OCI-LY3 (cell line): Measurements from ENCODE around the gene GCNT2.
"Not testable (repeated sequence)": the region's sequence is repeated elsewhere in the genome, so short reads cannot be mapped to it uniquely, and the experiment has no call there.

Experiments
- H2AFZ ChIP-seq: fragments of 200-600, 300-600 bp; shearing (Covaris generic); 2 replicates; pipeline ENCODE4 v1.6.0; 2014; ENCODE audit warnings: antibody characterized with exemption, low read depth, low read length
- H3K27ac ChIP-seq: fragments of 200-600, 300-600 bp; sonication (generic); 2 replicates; pipeline ENCODE4 v1.5.1; 2014; ENCODE audit warnings: mild to moderate bottlenecking, low read length, moderate library complexity, mixed read lengths
- H3K27me3 ChIP-seq: fragments of 200-600, 300-600 bp; sonication (generic); 2 replicates; pipeline ENCODE4 v1.6.1; 2014; ENCODE audit warnings: low read depth, low read length, mixed read lengths
- H3K36me3 ChIP-seq: fragments of 200-600, 300-600 bp; sonication (generic); replicated peaks from 2 replicates; pipeline ENCODE3; 2014; ENCODE audit warnings: low read depth, low read length, mixed read lengths
- H3K4me1 ChIP-seq: fragments of 300-600, 200-600 bp; sonication (generic); 2 replicates; pipeline ENCODE4 v1.6.1; 2014; ENCODE audit warnings: low read length, mixed read lengths
- H3K4me2 ChIP-seq: fragments of 200-600, 300-600 bp; sonication (generic); 2 replicates; pipeline ENCODE4 v1.6.1; 2014; ENCODE audit warnings: low read length, mixed read lengths
- H3K4me3 ChIP-seq: fragments of 300-600, 200-600 bp; sonication (generic); 2 replicates; pipeline ENCODE4 v1.5.1; 2014; ENCODE audit warnings: antibody characterized with exemption, mild to moderate bottlenecking, low read length, moderate library complexity
- H3K79me2 ChIP-seq: fragments of 300-600, 200-600 bp; shearing (Covaris generic); 2 replicates; pipeline ENCODE4 v1.6.1; 2014; ENCODE audit warnings: mild to moderate bottlenecking, low read length, mixed read lengths
- H3K9ac ChIP-seq: fragments of 300-600, 200-600 bp; shearing (Covaris generic); 2 replicates; pipeline ENCODE4 v1.6.0; 2014; ENCODE audit warnings: mild to moderate bottlenecking, low read length, moderate library complexity
- H3K9me3 ChIP-seq: fragments of 200-600, 300-600 bp; shearing (Covaris generic); 2 replicates; pipeline ENCODE4 v1.6.1; 2014; ENCODE audit warnings: low read length, mixed read lengths; ENCODE audit not compliant: insufficient read depth
- H4K20me1 ChIP-seq: fragments of 200-600, 300-600 bp; sonication (generic); 2 replicates; pipeline ENCODE4 v1.6.1; 2016; ENCODE audit warnings: low read length, mixed read lengths; ENCODE audit not compliant: insufficient read depth
- CTCF ChIP-seq: fragments of 200-600, 300-600 bp; sonication (generic); IDR thresholded peaks from 2 replicates; pipeline ENCODE4 v1.5.1; 2014; ENCODE audit warnings: antibody characterized with exemption, low read length, low read depth
- EZH2phosphoT487 ChIP-seq: fragments of 200-600 bp; shearing (Covaris generic); IDR thresholded peaks from 2 replicates; pipeline ENCODE4 v1.6.1; 2018; ENCODE audit warnings: antibody characterized with exemption, mixed run types, low read depth

The GCNT2 gene

GRCh38 chr6:10598084-10598960 lies 77.2 kb downstream of the GCNT2 start:
- H4K20me1 ChIP-seq = peaks cover 40% of the 10 kb centered on the region

GRCh38 chr6:10599046-10599445 lies 77.9 kb downstream of the GCNT2 start:
- H3K36me3 ChIP-seq = no peaks in the 10 kb centered on the region
- no peak overlapping the region for H3K4me2 ChIP-seq
- peaks cover 35% of the 10 kb centered on the region for H4K20me1 ChIP-seq
- no peak overlapping the region for H3K9ac ChIP-seq
- H2AFZ ChIP-seq = no peak overlapping the region
- H3K4me1 ChIP-seq = peaks cover 19% of the 10 kb centered on the region
- H3K27me3 ChIP-seq = no peaks in the 10 kb centered on the region
- peaks cover 34% of the 10 kb centered on the region for H3K79me2 ChIP-seq
- TF ChIP-seq CTCF (no peak), EZH2phosphoT487 (no peak)
- no peak overlapping the region for H3K4me3 ChIP-seq
- H3K27ac ChIP-seq = no peak overlapping the region
- no peaks in the 10 kb centered on the region for H3K9me3 ChIP-seq

More at GRCh38 chr6:10598084-10598960, 77.2 kb downstream of the GCNT2 start:
- H3K27ac ChIP-seq = no peak overlapping the region
- H3K4me2 ChIP-seq = no peak overlapping the region
- TF ChIP-seq EZH2phosphoT487 (no peak), CTCF (no peak)
- no peaks in the 10 kb centered on the region for H3K36me3 ChIP-seq
- H3K9me3 ChIP-seq = no peaks in the 10 kb centered on the region
- peaks cover 39% of the 10 kb centered on the region for H3K79me2 ChIP-seq
- H3K4me1 ChIP-seq = peaks cover 23% of the 10 kb centered on the region
- no peaks in the 10 kb centered on the region for H3K27me3 ChIP-seq
- H2AFZ ChIP-seq = no peak overlapping the region
- H3K9ac ChIP-seq = no peak overlapping the region
- H3K4me3 ChIP-seq = no peak overlapping the region

DNA sequence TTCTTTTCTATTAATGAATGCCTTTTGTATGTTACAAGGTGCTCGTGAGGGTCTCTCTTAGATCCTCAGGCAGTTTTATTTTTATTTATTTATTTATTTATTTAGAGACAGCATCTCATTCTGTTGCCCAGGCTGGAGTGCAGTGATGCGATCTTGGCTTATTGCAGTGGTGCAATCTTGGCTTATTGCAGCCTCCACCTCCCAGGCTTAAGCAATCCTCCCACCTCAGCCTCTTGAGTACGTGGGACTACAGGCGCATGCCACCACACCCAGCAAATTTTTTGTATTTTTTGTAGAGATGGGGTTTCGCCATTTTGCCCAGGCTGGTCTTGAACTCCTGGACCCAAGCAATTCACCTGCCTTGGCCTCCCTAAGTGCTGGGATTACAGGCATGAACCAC lies 79.5 kb downstream of the GCNT2 start:
- H3K9ac ChIP-seq, H3K27ac ChIP-seq, H3K36me3 ChIP-seq, H2AFZ ChIP-seq, H3K4me3 ChIP-seq, H3K4me1 ChIP-seq, H3K4me2 ChIP-seq, H3K27me3 ChIP-seq, H3K9me3 ChIP-seq: not testable (repeated sequence)
- Histone ChIP-seq H4K20me1 (peaks cover 25% of the 10 kb centered on the region), H3K79me2 (peaks cover 25% of the 10 kb centered on the region)

DNA sequence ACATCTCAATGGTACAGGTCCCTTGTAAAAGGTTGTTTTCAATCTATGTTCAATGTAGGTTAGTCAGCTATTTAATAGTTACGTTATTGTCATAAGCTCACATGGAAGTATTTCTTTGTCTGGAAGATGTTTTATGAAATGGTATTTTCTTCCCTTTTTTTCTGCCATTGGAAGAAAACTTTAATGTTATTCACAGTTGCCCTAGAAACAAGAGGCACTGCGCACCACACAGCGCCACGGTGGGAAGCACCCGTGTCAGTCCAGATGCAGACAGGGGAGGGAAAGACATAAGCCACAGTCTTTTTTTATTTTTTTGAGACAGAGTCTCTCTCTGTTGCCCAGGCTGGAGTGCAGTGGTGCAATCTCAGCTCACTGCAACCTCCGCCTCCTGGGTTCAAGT lies 82.1 kb downstream of the GCNT2 start:
- TF ChIP-seq EZH2phosphoT487 (no peak), CTCF (no peak)
- peaks cover 7% of the 10 kb centered on the region for H3K79me2 ChIP-seq
- no peaks in the 10 kb centered on the region for H3K36me3 ChIP-seq
- H3K27ac ChIP-seq = no peak overlapping the region
- no peak overlapping the region for H3K9ac ChIP-seq
- no peak overlapping the region for H2AFZ ChIP-seq
- H3K27me3 ChIP-seq = no peaks in the 10 kb centered on the region
- no peaks in the 10 kb centered on the region for H3K4me1 ChIP-seq
- H3K4me3 ChIP-seq = no peak overlapping the region
- peaks cover 18% of the 10 kb centered on the region for H4K20me1 ChIP-seq
- H3K9me3 ChIP-seq = no peaks in the 10 kb centered on the region
- H3K4me2 ChIP-seq = no peak overlapping the region
